GM12873 (cell line): ENCODE data around the gene TSPAN5.

Experiments
- CTCF ChIP-seq: IDR thresholded peaks from 2 replicates; pipeline ENCODE4 v1.5.1; 2012; ENCODE audit warnings: low read depth, mild to moderate bottlenecking, moderate library complexity, low read length, control low read depth; ENCODE audit not compliant: insufficient read depth; ENCODE audit errors: missing control alignments

TSPAN5 gene

GRCh38 chr4:98658287-98659105 is at the start of gene TSPAN5:
TSS of gene TSPAN5 (minus strand) at chr4:98658611.
- TF ChIP-seq CTCF: no peak

- no peak for TF ChIP-seq CTCF
Observed at GRCh38 chr4:98706935-98707334, 48.5 kb upstream of the TSPAN5 start.

- TF ChIP-seq CTCF: no peak
Observed at GRCh38 chr4:98706200-98706813, 47.9 kb upstream of the TSPAN5 start.

DNA sequence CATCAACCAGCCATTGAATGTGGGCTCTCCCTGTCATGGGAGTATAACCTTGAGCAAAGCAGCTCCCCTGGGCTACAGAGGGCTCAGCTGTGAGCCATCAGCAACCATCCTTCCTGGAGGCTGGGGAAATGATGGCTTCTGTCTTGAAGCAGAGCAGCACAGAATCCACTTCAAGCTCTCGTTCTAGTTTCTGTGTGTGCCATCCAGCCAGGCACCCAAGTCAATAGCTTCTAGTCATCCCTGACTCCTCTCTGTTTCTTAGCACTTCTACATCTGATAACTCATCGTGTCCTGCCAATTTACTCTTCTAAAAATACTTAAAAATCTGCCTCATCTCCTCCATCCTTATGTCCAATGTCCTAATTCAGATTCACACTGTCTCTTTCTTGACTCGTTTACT is 42.2 kb upstream of the TSPAN5 start:
- no peak for TF ChIP-seq CTCF

GRCh38 chr4:98694076-98694475 is 35.7 kb upstream of the TSPAN5 start:
- TF ChIP-seq CTCF: no peak

GRCh38 chr4:98692411-98692810 is 34.0 kb upstream of the TSPAN5 start:
- no peak for TF ChIP-seq CTCF

DNA sequence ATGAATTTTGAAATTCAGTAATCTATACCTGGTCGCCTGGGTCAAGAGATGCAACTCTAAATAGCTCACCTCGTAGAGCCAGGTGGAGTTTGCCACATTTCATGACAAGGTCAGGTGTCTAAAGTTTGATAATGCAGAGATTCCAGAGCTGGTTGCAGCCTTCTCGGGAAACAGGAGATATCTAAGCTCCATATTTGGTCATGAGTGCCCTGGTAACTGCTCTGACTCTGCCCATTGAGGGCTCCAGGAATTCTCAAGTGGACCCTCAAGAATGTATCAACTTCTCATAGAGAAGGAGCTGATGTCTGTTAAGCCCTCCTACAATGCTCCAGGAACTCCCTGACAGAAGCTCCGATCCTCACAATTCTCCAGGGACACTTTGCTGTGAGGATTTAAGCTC is 33.2 kb upstream of the TSPAN5 start:
- TF ChIP-seq CTCF: no peak
